Hypothalamus (tissue), 51 donors: Measurements from ENCODE around the gene ANKS6.

ENCODE experiments used
- DNase-seq, 51 donors: peaks; one replicate each; lab custom pipeline; 2025; lab: John Stamatoyannopoulos, UW

The ANKS6 gene

GRCh38 chr9:98774746-98775145 is 21.6 kb downstream of the ANKS6 start:
- no peak for DNase-seq

GRCh38 chr9:98773721-98774120 is 22.6 kb downstream of the ANKS6 start:
- DNase-seq: no peak

DNA sequence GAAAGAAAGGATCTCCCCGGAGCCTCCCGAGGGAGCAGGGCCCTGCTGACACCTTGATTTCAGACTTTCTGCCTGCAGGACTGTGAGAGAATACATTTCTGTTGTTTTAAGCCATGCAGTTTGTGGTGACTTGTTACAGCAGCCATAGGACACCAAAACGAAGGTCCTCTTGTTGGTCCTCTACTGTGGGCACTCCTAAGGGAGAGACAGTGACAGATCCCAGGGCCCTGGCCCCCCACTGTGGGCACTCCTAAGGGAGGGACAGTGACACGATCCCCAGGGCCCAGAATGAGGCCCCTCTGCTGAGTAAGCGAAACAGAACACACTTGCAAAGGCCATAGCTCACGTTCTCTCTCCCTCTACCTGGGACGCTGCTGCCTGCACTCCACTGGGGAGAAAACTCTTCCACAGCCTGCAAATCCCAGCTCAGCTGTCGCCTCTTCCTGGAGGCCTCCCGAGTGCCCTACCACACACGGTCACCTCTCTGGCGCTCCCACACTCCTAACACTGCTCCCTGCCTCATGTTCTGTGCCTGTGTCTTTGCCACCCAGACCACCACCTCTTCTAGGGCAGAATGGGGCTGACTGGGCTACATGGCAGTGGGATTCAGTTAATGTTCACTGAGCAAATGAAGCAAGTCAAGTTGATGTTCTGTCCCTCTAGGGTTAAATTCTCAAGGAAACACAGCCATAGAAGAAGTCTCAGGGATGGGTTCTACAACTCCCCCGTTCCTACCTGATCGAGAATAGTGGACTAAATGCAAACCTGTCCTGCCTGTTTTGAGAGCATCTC is 23.8 kb downstream of the ANKS6 start:
- no peak for DNase-seq

- no peak for DNase-seq
These were observed 25.0 kb downstream of the ANKS6 start for GRCh38 chr9:98771209-98771874.

GRCh38 chr9:98770717-98771116 is 25.6 kb downstream of the ANKS6 start:
- no peak for DNase-seq

GRCh38 chr9:98768344-98768743 is 28.0 kb downstream of the ANKS6 start:
- no peak for DNase-seq

- DNase-seq: no peak
These were observed 28.4 kb downstream of the ANKS6 start for GRCh38 chr9:98767915-98768314.

DNA sequence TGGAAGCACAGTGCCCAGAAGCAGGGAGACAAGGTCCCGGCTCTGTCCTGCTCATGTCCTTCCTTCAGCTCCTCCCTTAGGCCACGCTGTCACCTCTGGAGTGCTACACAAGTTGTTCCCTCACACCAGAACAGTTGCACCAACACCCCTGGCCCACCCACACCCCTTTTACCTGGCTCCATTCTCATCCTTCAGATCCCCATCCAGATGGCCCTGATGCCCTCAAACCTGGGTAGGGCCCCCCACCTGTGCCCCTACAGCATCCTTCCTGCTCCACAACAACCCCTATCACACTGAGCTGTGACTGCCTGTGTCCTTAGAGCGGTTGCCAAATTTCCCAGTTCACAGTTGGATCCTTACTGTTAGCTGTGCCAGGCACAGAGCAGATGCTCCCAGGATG is 29.2 kb downstream of the ANKS6 start:
- DNase-seq: no peak

GRCh38 chr9:98766586-98766985 is 29.8 kb downstream of the ANKS6 start:
- DNase-seq: no peak

GRCh38 chr9:98765256-98765655 is 31.1 kb downstream of the ANKS6 start:
- no peak for DNase-seq

- DNase-seq: no peak
These were observed 32.2 kb downstream of the ANKS6 start for GRCh38 chr9:98763986-98764745.

- DNase-seq: no peak
These were observed 36.1 kb downstream of the ANKS6 start for GRCh38 chr9:98760231-98760630.

GRCh38 chr9:98755006-98755618 is 41.2 kb downstream of the ANKS6 start:
- DNase-seq: no peak

GRCh38 chr9:98751210-98751609 is 45.1 kb downstream of the ANKS6 start:
- no peak for DNase-seq

DNA sequence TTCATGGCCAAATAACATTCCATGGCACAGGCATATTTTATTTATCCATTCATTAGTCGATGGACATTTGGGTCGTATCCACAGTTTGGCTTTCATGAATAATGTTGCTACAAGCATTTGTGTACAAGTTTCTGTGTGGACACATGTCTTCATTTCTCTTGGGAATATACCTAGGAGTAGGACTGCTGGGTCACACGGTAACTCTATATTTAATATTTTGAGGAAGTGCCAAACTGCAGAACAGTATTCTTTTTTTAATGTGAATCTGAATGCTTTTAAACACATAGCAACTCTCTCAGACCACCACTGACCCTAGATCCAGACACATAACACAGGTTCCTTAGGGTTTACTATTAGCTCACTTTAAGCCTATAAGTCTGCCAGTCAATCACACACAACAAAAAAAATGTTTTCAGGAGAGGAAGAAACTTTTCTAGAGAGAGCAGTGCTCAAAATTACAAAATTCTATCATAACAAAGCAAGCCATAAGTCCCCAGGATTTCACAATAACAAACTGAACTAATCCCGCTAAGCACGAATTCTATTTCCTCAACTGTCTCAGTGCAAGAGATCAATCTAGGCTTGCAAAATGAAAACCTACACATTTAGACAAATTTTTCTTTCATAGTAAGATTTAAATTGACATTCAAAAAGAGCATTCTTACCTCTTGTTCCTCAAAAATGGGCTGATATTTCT is 45.8 kb downstream of the ANKS6 start:
- no peak for DNase-seq

DNA sequence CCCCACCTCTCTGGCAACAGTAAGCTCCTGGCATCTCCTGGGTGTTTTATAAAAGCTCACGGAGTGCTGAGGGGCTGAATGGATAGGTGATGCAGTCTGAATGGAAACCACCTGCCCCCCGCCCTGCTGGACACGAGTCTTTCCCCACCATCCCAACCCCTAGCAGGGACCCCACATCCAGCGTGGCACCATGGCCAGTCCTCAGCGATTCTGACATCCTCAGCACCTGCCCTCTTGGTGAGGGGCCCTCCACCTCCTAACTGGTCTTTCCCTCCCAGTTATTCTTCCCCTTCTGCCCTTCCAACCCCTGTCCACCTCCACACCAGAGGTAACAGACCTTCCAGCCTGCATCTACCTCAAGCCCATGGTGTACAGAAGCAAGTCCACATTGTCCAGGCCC is 48.9 kb downstream of the ANKS6 start:
- DNase-seq: no peak

- DNase-seq: no peak
These were observed 50.9 kb downstream of the ANKS6 start for GRCh38 chr9:98745470-98745869.

GRCh38 chr9:98743818-98744611 is 52.3 kb downstream of the ANKS6 start:
- no peak for DNase-seq

- no peak for DNase-seq
These were observed 53.0 kb downstream of the ANKS6 start for GRCh38 chr9:98743329-98743728.
